Parathyroid adenoma (tissue), 2 donors: ENCODE data around the gene TTC28.
"Not testable (repeated sequence)": the region's sequence is repeated elsewhere in the genome, so short reads cannot be mapped to it uniquely, and the experiment has no call there.

Source experiments
- H2AFZ ChIP-seq: fragments of 300-600 bp; sonication (generic); one replicate; pipeline ENCODE4 v1.7.0; 2017; ENCODE audit warnings: antibody characterized with exemption, mild to moderate bottlenecking
- H3K27ac ChIP-seq: fragments of 300-600 bp; sonication (generic); one replicate; pipeline ENCODE4 v1.7.0; 2017
- H3K27me3 ChIP-seq: fragments of 300-600 bp; sonication (generic); one replicate; pipeline ENCODE4 v1.7.0; 2017; ENCODE audit warnings: low read length; ENCODE audit not compliant: control insufficient read depth, insufficient read depth
- H3K36me3 ChIP-seq: fragments of 300-600 bp; sonication (generic); one replicate; pipeline ENCODE4 v1.7.0; 2017; ENCODE audit warnings: low read length; ENCODE audit not compliant: control insufficient read depth, insufficient read depth
- H3K4me1 ChIP-seq: fragments of 300-600 bp; sonication (generic); one replicate; pipeline ENCODE4 v1.7.0; 2017; ENCODE audit warnings: control low read depth
- H3K4me2 ChIP-seq: fragments of 300-600 bp; sonication (generic); one replicate; pipeline ENCODE4 v1.7.0; 2017; ENCODE audit warnings: low read length
- H3K4me3 ChIP-seq: fragments of 300-600 bp; sonication (generic); one replicate; pipeline ENCODE4 v1.7.0; 2017; ENCODE audit warnings: low read depth, low read length
- H3K79me2 ChIP-seq: fragments of 300-600 bp; sonication (generic); one replicate; pipeline ENCODE4 v1.7.0; 2017; ENCODE audit warnings: control low read depth
- H3K9ac ChIP-seq: fragments of 300-600 bp; sonication (generic); one replicate; pipeline ENCODE4 v1.7.0; 2017; ENCODE audit warnings: mild to moderate bottlenecking
- H3K9me3 ChIP-seq: fragments of 300-600 bp; sonication (generic); one replicate; pipeline ENCODE4 v1.7.0; 2017; ENCODE audit warnings: low read length; ENCODE audit not compliant: control insufficient read depth
- CTCF ChIP-seq: fragments of 300-600 bp; sonication (generic); IDR thresholded peaks from one replicate; pipeline ENCODE4 v1.7.0; 2017; ENCODE audit warnings: antibody characterized with exemption, mild to moderate bottlenecking
- donor health status: primary hyperparathyroidism.

The TTC28 gene

GRCh38 chr22:28094771-28095170 lies 584.9 kb downstream of the TTC28 start:
- Histone ChIP-seq H2AFZ (no peak overlapping the region), H3K9me3 (no peaks in the 10 kb centered on the region), H3K9ac (no peak overlapping the region), H3K36me3 (no peaks in the 10 kb centered on the region), H3K27ac (no peak overlapping the region), H3K4me3 (no peak overlapping the region), H3K4me2 (no peak overlapping the region), H3K27me3 (no peaks in the 10 kb centered on the region), H3K4me1 (no peaks in the 10 kb centered on the region), H3K79me2 (no peaks in the 10 kb centered on the region)
- TF ChIP-seq CTCF, result no peak

- H3K4me1 ChIP-seq, result no peaks in the 10 kb centered on the region
- no peaks in the 10 kb centered on the region for H3K9me3 ChIP-seq
- no peaks in the 10 kb centered on the region for H3K79me2 ChIP-seq
- H3K9ac ChIP-seq, result no peak overlapping the region
- H3K4me2 ChIP-seq, result no peak overlapping the region
- no peak overlapping the region for H3K4me3 ChIP-seq
- H3K36me3 ChIP-seq, result no peaks in the 10 kb centered on the region
- TF ChIP-seq CTCF, result no peak
- H2AFZ ChIP-seq, result no peak overlapping the region
- H3K27ac ChIP-seq, result no peak overlapping the region
- H3K27me3 ChIP-seq, result no peaks in the 10 kb centered on the region
Measured at GRCh38 chr22:28093711-28094110, 585.9 kb downstream of the TTC28 start.

GRCh38 chr22:28091486-28091885 lies 588.2 kb downstream of the TTC28 start:
- H3K4me1 ChIP-seq, result no peaks in the 10 kb centered on the region
- no peak overlapping the region for H3K4me2 ChIP-seq
- H3K36me3 ChIP-seq, result no peaks in the 10 kb centered on the region
- no peak overlapping the region for H2AFZ ChIP-seq
- H3K27me3 ChIP-seq, result no peaks in the 10 kb centered on the region
- no peaks in the 10 kb centered on the region for H3K9me3 ChIP-seq
- H3K79me2 ChIP-seq, result no peaks in the 10 kb centered on the region
- no peak overlapping the region for H3K9ac ChIP-seq
- H3K27ac ChIP-seq, result no peak overlapping the region
- no peak overlapping the region for H3K4me3 ChIP-seq
- TF ChIP-seq CTCF, result no peak

- not testable (repeated sequence) for H3K27me3 ChIP-seq, H3K27ac ChIP-seq, H3K36me3 ChIP-seq
Measured at GRCh38 chr22:28089541-28089940, 590.1 kb downstream of the TTC28 start.

GRCh38 chr22:28077166-28077565 lies 602.5 kb downstream of the TTC28 start:
- no peak for TF ChIP-seq CTCF
- H3K27me3 ChIP-seq, result no peaks in the 10 kb centered on the region
- H3K36me3 ChIP-seq, result no peaks in the 10 kb centered on the region
- H3K4me3 ChIP-seq, result no peak overlapping the region
- no peaks in the 10 kb centered on the region for H3K4me1 ChIP-seq
- H3K9ac ChIP-seq, result no peak overlapping the region
- H2AFZ ChIP-seq, result no peak overlapping the region
- H3K27ac ChIP-seq, result no peak overlapping the region
- H3K9me3 ChIP-seq, result no peaks in the 10 kb centered on the region
- H3K79me2 ChIP-seq, result no peaks in the 10 kb centered on the region
- no peak overlapping the region for H3K4me2 ChIP-seq

More at GRCh38 chr22:28089541-28089940, 590.1 kb downstream of the TTC28 start:
- H2AFZ ChIP-seq, H3K4me3 ChIP-seq, H3K4me1 ChIP-seq, H3K4me2 ChIP-seq, H3K79me2 ChIP-seq, H3K9me3 ChIP-seq, H3K9ac ChIP-seq: not testable (repeated sequence)
